Naive thymus-derived CD4-positive, alpha-beta T cell (primary cell): ENCODE data around the gene PTPRN2. TPM values are rescaled to one million over a fixed set of nuclear protein-coding genes. Genes with fewer than 3 reads are reported as not detected.

Experiments
- ATAC-seq: fragments of 150-1000 bp; cut with Tn5 transposase; 2 replicates; pipeline ENCODE4 v1.10.0; 2021; ENCODE audit warnings: mild to moderate bottlenecking, moderate library complexity
- CTCF ChIA-PET: fragments of 350-600 bp; sonication (Branson Sonifier 250); formaldehyde crosslinking; loops from one replicate; lab custom pipeline; 2021; ENCODE audit warnings: antibody characterized with exemption; lab: Charles Lee
- POLR2A ChIA-PET: fragments of 350-600 bp; sonication (Branson Sonifier 250); formaldehyde crosslinking; loops from one replicate; lab custom pipeline; 2021; ENCODE audit warnings: antibody characterized with exemption, inconsistent platforms; lab: Charles Lee
- DNase-seq, 9 donors: peaks; one replicate each; pipeline versions ENCODE4 v3.0.0 to v3.0.0-alpha.2; 2020 to 2022; ENCODE audit warnings: mixed read lengths in 1 of 9
- H3K27ac ChIP-seq: one replicate; pipeline ENCODE4 v1.7.0; 2013; ENCODE audit warnings: mild to moderate bottlenecking, low read depth, low read length, moderate library complexity
- H3K27me3 ChIP-seq, 2 donors: one replicate each; pipeline ENCODE4 v1.7.0; 2013; ENCODE audit warnings: low read length in 2 of 2, mild to moderate bottlenecking in 2 of 2, moderate library complexity in 2 of 2; ENCODE audit not compliant: control insufficient read depth in 2 of 2, insufficient read depth in 2 of 2
- H3K36me3 ChIP-seq, 3 experiments: 1 replicate in 2 of 3; 2 replicates in 1 of 3; pipeline ENCODE4 v1.7.0; 2013; ENCODE audit warnings: low read length in 3 of 3, mild to moderate bottlenecking in 3 of 3, moderate library complexity in 1 of 3; ENCODE audit not compliant: insufficient read depth in 3 of 3, control insufficient read depth in 2 of 3
- H3K4me1 ChIP-seq, 2 donors: one replicate each; pipeline ENCODE4 v1.7.0; 2013; ENCODE audit warnings: low read length in 2 of 2, mild to moderate bottlenecking in 2 of 2, moderate library complexity in 1 of 2; ENCODE audit not compliant: control insufficient read depth in 2 of 2, insufficient read depth in 2 of 2
- H3K4me3 ChIP-seq: 2 replicates; pipeline ENCODE4 v1.7.0; 2013; ENCODE audit warnings: mild to moderate bottlenecking, low read length
- H3K9me3 ChIP-seq, 3 experiments: 1 replicate in 2 of 3; 2 replicates in 1 of 3; pipeline ENCODE4 v1.7.0; 2013; ENCODE audit warnings: low read length in 3 of 3; ENCODE audit not compliant: control insufficient read depth in 2 of 3
- H3K27ac Mint-ChIP-seq, 9 donors: one replicate each; pipeline ENCODE4 v1.8.0; 2020 to 2022; ENCODE audit warnings: mixed read lengths in 9 of 9, mild to moderate bottlenecking in 8 of 9, moderate library complexity in 5 of 9, inconsistent platforms in 2 of 9
- H3K27me3 Mint-ChIP-seq, 5 donors: one replicate each; pipeline ENCODE4 v1.8.0; 2021 to 2022; ENCODE audit warnings: mixed read lengths in 5 of 5, mild to moderate bottlenecking in 1 of 5
- H3K36me3 Mint-ChIP-seq, 5 donors: one replicate each; pipeline ENCODE4 v1.8.0; 2020 to 2022; ENCODE audit warnings: mixed read lengths in 5 of 5, mild to moderate bottlenecking in 3 of 5, inconsistent platforms in 1 of 5
- H3K4me1 Mint-ChIP-seq, 7 donors: one replicate each; pipeline ENCODE4 v1.8.0; 2020 to 2022; ENCODE audit warnings: mixed read lengths in 7 of 7, mild to moderate bottlenecking in 3 of 7, inconsistent platforms in 1 of 7
- H3K4me3 Mint-ChIP-seq, 10 donors: one replicate each; pipeline ENCODE4 v1.8.0; 2020 to 2022; ENCODE audit warnings: mild to moderate bottlenecking in 10 of 10, mixed read lengths in 10 of 10, moderate library complexity in 6 of 10, inconsistent platforms in 2 of 10
- H3K9me3 Mint-ChIP-seq, 11 donors: one replicate each; pipeline ENCODE4 v1.8.0; 2020 to 2022; ENCODE audit warnings: mixed read lengths in 11 of 11, mild to moderate bottlenecking in 4 of 11, inconsistent platforms in 1 of 11, moderate library complexity in 1 of 11
- intact Hi-C, 2 donors: fragments of 100-400 bp; cut with micrococcal nuclease; formaldehyde crosslinking; loops; one replicate each; pipeline ENCODE4 v1.15.1; 2023
- polyA plus RNA-seq, 2 donors: library from polyadenylated mRNA; unstranded; fragments of 300-500 nt; fragmentation: Illumina TruSeq; gene quantifications; one replicate each; pipeline ENCODE4 v1.2.3, GENCODE V29; 2021
- total RNA-seq, 6 experiments: library from RNA in 5 of 6; stranded (reverse) in 5 of 6; gene quantifications; 1 replicate in 5 of 6; 2 replicates in 1 of 6; pipeline ENCODE4 v1.2.3 and lab custom pipeline; 2021 to 2026

Gene PTPRN2
- total and polyA plus RNA-seq, 7 experiments from 2014 or later, result 0.58 to 2.3 (median 1.4) TPM

- Mint-ChIP-seq H3K27ac (no peak overlapping the region), H3K4me1 (no peaks in the 10 kb centered on the region), H3K36me3 (peaks cover 0 to 4% (median 0%) of the 10 kb centered on the region in 5 donors), H3K27me3 (peaks cover 0 to 14% (median 8%) of the 10 kb centered on the region in 5 donors), H3K4me3 (no peak overlapping the region), H3K9me3 (peaks cover 0 to 6% (median 0%) of the 10 kb centered on the region in 11 donors)
- CTCF ChIA-PET, result no interaction called here
- Histone ChIP-seq H3K9me3 (no peaks in the 10 kb centered on the region), H3K27me3 (no peaks in the 10 kb centered on the region), H3K27ac (no peak overlapping the region), H3K36me3 (no peaks in the 10 kb centered on the region), H3K4me3 (no peak overlapping the region), H3K4me1 (no peaks in the 10 kb centered on the region)
- DNase-seq (no peak), ATAC-seq (no peak)
- POLR2A ChIA-PET, result no interaction called here
- intact Hi-C loops, result no loop called here
Observed at GRCh38 chr7:158486919-158487318, 100.7 kb downstream of the PTPRN2 start.

- intact Hi-C loops, result no loop called here
- Mint-ChIP-seq H3K9me3 (peaks cover 0 to 6% (median 0%) of the 10 kb centered on the region in 11 donors), H3K4me1 (no peaks in the 10 kb centered on the region), H3K4me3 (no peak overlapping the region), H3K27me3 (peaks cover 0 to 14% (median 8%) of the 10 kb centered on the region in 5 donors), H3K27ac (no peak overlapping the region), H3K36me3 (peaks cover 0 to 4% (median 0%) of the 10 kb centered on the region in 5 donors)
- H3K9me3 ChIP-seq, result no peaks in the 10 kb centered on the region
- ATAC-seq, result no peak
- H3K36me3 ChIP-seq, result no peaks in the 10 kb centered on the region
- H3K27me3 ChIP-seq, result no peaks in the 10 kb centered on the region
- no peak overlapping the region for H3K4me3 ChIP-seq
- ChIA-PET POLR2A (no interaction called here), CTCF (no interaction called here)
- no peak for DNase-seq
- no peaks in the 10 kb centered on the region for H3K4me1 ChIP-seq
- H3K27ac ChIP-seq, result no peak overlapping the region
Observed at GRCh38 chr7:158484801-158485531, 102.7 kb downstream of the PTPRN2 start.

- ChIA-PET POLR2A (no interaction called here), CTCF (no interaction called here)
- Histone ChIP-seq H3K36me3 (no peaks in the 10 kb centered on the region), H3K4me1 (no peaks in the 10 kb centered on the region), H3K4me3 (no peak overlapping the region), H3K9me3 (no peaks in the 10 kb centered on the region), H3K27me3 (no peaks in the 10 kb centered on the region), H3K27ac (no peak overlapping the region)
- ATAC-seq (no peak), DNase-seq (no peak)
- no peak overlapping the region for H3K27ac Mint-ChIP-seq
- no peaks in the 10 kb centered on the region for H3K4me1 Mint-ChIP-seq
- peaks cover 0 to 6% (median 0%) of the 10 kb centered on the region in 11 donors for H3K9me3 Mint-ChIP-seq
- H3K36me3 Mint-ChIP-seq, result peaks cover 0 to 4% (median 0%) of the 10 kb centered on the region in 5 donors
- peaks cover 0 to 15% (median 4%) of the 10 kb centered on the region in 5 donors for H3K27me3 Mint-ChIP-seq
- intact Hi-C loops, result no loop called here
- H3K4me3 Mint-ChIP-seq, result no peak overlapping the region
Observed at GRCh38 chr7:158482480-158482879, 105.1 kb downstream of the PTPRN2 start.

GRCh38 chr7:158479664-158480025, 108.0 kb downstream of the PTPRN2 start:
- H3K9me3 ChIP-seq, result no peaks in the 10 kb centered on the region
- no peak overlapping the region for H3K4me3 ChIP-seq
- Mint-ChIP-seq H3K9me3 (peaks cover 0 to 3% (median 0%) of the 10 kb centered on the region in 11 donors), H3K4me3 (no peak overlapping the region), H3K27ac (no peak overlapping the region), H3K4me1 (no peaks in the 10 kb centered on the region), H3K27me3 (peaks cover 0 to 11% (median 0%) of the 10 kb centered on the region in 5 donors), H3K36me3 (no peaks in the 10 kb centered on the region)
- ChIA-PET CTCF (no interaction called here), POLR2A (no interaction called here)
- no peaks in the 10 kb centered on the region for H3K27me3 ChIP-seq
- H3K36me3 ChIP-seq, result no peaks in the 10 kb centered on the region
- no peak overlapping the region for H3K27ac ChIP-seq
- intact Hi-C loops, result no loop called here
- no peaks in the 10 kb centered on the region for H3K4me1 ChIP-seq
- no peak for DNase-seq
- no peak for ATAC-seq

- H3K36me3 Mint-ChIP-seq, result no peaks in the 10 kb centered on the region
- CTCF ChIA-PET, result no interaction called here
Observed at GRCh38 chr7:158479021-158479663, 108.5 kb downstream of the PTPRN2 start.

GRCh38 chr7:158477866-158478265, 109.8 kb downstream of the PTPRN2 start:
- Mint-ChIP-seq H3K36me3 (no peaks in the 10 kb centered on the region), H3K27me3 (peaks cover 0 to 26% (median 6%) of the 10 kb centered on the region in 5 donors), H3K4me3 (no peak overlapping the region), H3K27ac (no peak overlapping the region), H3K9me3 (peaks cover 0 to 3% (median 0%) of the 10 kb centered on the region in 11 donors), H3K4me1 (peaks cover 0 to 3% (median 0%) of the 10 kb centered on the region in 7 donors)
- Histone ChIP-seq H3K9me3 (no peaks in the 10 kb centered on the region), H3K36me3 (no peaks in the 10 kb centered on the region), H3K27ac (no peak overlapping the region), H3K27me3 (no peaks in the 10 kb centered on the region), H3K4me3 (no peak overlapping the region), H3K4me1 (no peaks in the 10 kb centered on the region)
- intact Hi-C loops, result no loop called here
- ChIA-PET POLR2A (no interaction called here), CTCF (no interaction called here)
- ATAC-seq (no peak), DNase-seq (no peak)

More at GRCh38 chr7:158479021-158479663, 108.5 kb downstream of the PTPRN2 start:
- peaks cover 0 to 16% (median 0%) of the 10 kb centered on the region in 5 donors for H3K27me3 Mint-ChIP-seq
- no peak overlapping the region for H3K4me3 Mint-ChIP-seq
- Histone ChIP-seq H3K27me3 (no peaks in the 10 kb centered on the region), H3K4me3 (no peak overlapping the region), H3K4me1 (no peaks in the 10 kb centered on the region), H3K9me3 (no peaks in the 10 kb centered on the region), H3K36me3 (no peaks in the 10 kb centered on the region), H3K27ac (no peak overlapping the region)
- intact Hi-C loops, result no loop called here
- POLR2A ChIA-PET, result no interaction called here
- H3K27ac Mint-ChIP-seq, result no peak overlapping the region
- no peak for ATAC-seq
- H3K4me1 Mint-ChIP-seq, result no peaks in the 10 kb centered on the region
- peaks cover 0 to 3% (median 0%) of the 10 kb centered on the region in 11 donors for H3K9me3 Mint-ChIP-seq
- DNase-seq, result no peak
